ENCODE data around the gene EWSR1. TPM values are rescaled to one million over a fixed set of nuclear protein-coding genes. Genes with fewer than 3 reads are reported as not detected.

EWSR1 gene
- total RNA-seq, 2 experiments from 2014 or later: 329 to 400 TPM

DNA sequence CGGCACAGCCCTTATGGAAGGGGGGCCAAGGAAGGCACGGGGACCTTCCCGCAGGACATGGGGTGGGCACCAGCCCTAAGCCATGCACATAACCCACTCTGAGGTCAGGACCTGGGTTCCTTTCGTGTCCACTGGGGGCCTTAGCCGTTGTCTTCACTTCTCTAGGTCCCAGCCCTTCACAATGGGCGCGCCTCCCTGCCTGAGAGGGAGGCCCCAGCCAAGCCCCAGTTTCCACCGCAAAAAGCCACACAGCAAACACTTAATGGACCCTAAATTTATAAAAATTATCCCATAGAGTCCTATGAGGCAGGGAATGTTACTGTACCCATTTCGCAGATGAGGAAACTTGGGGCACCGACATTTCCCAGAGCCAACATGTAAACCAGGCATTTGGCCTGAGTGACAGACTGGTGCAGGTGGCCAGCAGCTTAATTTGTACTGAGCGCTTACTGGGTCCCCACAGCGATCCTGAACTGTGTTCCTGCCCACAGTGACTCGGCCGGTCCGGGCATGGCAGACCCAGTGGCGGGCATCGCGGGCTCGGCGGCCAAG lies 39.6 kb downstream of the EWSR1 start:
- Mint-ChIP-seq H3K27ac (peak overlapping the region; percentile 31), H3K4me3 (peak overlapping the region; percentile 73)

DNA sequence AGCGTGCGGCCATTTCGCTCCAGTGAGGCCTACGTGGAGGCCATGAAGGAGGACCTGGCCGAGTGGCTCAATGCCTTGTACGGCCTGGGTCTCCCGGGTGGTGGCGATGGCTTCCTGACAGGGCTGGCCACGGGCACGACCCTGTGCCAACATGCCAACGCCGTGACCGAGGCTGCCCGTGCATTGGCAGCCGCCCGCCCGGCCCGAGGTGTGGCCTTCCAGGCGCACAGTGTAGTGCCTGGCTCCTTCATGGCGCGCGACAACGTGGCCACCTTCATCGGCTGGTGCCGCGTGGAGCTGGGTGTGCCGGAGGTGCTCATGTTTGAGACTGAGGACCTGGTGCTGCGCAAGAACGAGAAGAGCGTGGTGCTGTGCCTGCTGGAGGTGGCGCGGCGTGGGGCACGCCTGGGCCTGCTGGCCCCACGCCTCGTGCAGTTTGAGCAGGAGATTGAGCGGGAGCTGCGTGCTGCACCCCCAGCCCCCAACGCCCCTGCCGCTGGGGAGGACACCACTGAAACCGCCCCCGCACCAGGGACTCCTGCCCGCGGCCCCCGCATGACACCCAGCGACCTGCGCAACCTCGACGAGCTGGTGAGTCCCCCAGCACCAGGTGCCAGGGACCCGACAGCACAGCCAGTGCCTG lies 40.2 kb downstream of the EWSR1 start:
- H3K4me3 Mint-ChIP-seq: peak overlapping the region; percentile 38
- H3K4me1 Mint-ChIP-seq: peaks cover 37% of the 10 kb centered on the region
- ChIA-PET POLR2A (no interaction called here), CTCF (interaction anchor here (0.5 kb wide), 1 partner anchor 422 kb away, joined by 3 read pairs; no protein-coding TSS in a partner anchor)
- peaks cover 33% of the 10 kb centered on the region for H3K27me3 Mint-ChIP-seq
- H3K36me3 Mint-ChIP-seq (ENCODE audit: low read depth): no peaks in the 10 kb centered on the region
- peak overlapping the region; percentile 72 for H3K27ac Mint-ChIP-seq
- DNase-seq: no peak
- no peaks in the 10 kb centered on the region for H3K9me3 Mint-ChIP-seq

More for the DNA sequence above, 39.6 kb downstream of the EWSR1 start:
- POLR2A ChIA-PET: no interaction called here
- no peaks in the 10 kb centered on the region for H3K36me3 Mint-ChIP-seq (ENCODE audit: low read depth)
- CTCF ChIA-PET: no interaction called here
- no peaks in the 10 kb centered on the region for H3K9me3 Mint-ChIP-seq
- H3K27me3 Mint-ChIP-seq: peaks cover 27% of the 10 kb centered on the region
- H3K4me1 Mint-ChIP-seq: peaks cover 37% of the 10 kb centered on the region
- no peak for DNase-seq

DNA sequence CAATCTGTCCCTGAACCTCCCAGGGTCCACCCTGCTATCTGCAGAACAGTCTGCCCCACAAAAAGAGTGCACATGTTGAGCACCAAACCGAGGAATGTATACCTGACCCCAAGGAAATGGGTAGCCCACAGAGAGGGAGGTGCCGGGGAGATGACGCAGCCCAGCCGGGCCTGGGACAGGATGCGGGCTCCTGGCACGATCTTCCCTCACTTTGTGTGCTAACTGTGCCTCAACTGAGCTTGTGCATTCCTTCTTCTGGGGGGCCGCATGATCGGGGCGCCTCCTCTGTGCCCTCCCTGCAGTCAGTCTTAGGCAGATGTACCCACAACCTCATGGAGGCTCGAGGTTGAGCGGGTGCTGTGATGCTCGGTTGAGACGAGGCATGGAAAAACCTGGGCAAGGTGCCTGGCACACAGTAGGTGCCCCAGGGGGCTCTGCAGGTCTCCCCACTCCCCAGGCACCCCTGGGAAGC lies 40.8 kb downstream of the EWSR1 start:
- H3K36me3 Mint-ChIP-seq (ENCODE audit: low read depth): no peaks in the 10 kb centered on the region
- POLR2A ChIA-PET: no interaction called here
- peaks cover 40% of the 10 kb centered on the region for H3K4me1 Mint-ChIP-seq
- CTCF ChIA-PET: interaction anchor here (0.5 kb wide), 1 partner anchor 423 kb away, joined by 3 read pairs; no protein-coding TSS in a partner anchor
- peak; percentile 53 for DNase-seq
- H3K27me3 Mint-ChIP-seq: peaks cover 39% of the 10 kb centered on the region
- H3K4me3 Mint-ChIP-seq: peak overlapping the region; percentile 38
- H3K27ac Mint-ChIP-seq: peak overlapping the region; percentile 72
- H3K9me3 Mint-ChIP-seq: no peaks in the 10 kb centered on the region

DNA sequence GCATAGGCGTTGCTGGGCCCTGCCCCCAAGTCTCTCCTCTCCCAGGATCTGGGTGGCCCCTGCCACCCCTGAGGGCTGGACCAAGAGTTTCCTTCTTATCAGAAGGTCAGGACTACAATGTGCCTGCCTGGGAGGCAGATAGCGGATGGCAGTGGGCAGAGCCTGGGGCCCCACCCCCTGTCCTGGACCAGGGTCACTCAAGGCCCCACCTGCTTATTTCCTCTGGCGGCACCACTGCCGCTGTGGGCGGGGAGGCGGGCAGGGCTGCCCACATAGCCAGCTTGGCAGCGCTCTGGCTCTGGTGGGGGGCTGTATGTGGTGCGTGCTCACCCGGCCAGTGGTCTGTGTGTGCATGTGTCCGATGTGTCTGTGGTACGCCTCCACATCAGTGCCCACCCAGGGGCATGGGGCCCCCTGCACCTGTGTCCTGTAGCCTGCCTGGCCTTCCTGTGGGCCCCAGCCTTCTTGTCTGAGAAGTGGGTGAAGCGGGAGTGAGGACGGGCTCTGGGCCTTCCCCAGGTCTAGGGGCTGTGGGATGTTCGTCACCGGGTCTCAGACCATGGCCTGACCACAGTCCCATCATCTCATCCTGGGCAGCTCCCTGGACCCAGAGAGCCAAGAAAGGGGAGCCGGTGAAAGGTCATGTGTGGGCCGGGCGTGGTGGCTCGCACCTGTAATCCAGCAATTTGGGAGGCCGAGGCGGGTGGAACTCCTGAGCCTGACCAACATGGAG lies 41.4 kb downstream of the EWSR1 start:
- Mint-ChIP-seq H3K27ac (peak overlapping the region; percentile 72), H3K9me3 (no peaks in the 10 kb centered on the region), H3K4me3 (no peak overlapping the region), H3K4me1 (peaks cover 44% of the 10 kb centered on the region), H3K36me3 (ENCODE audit: low read depth) (peaks cover 2% of the 10 kb centered on the region), H3K27me3 (peaks cover 42% of the 10 kb centered on the region)
- ChIA-PET POLR2A (no interaction called here), CTCF (interaction anchor here (0.8 kb wide), 1 partner anchor 287 kb away, joined by 3 read pairs; no protein-coding TSS in a partner anchor)
- DNase-seq: no peak

DNA sequence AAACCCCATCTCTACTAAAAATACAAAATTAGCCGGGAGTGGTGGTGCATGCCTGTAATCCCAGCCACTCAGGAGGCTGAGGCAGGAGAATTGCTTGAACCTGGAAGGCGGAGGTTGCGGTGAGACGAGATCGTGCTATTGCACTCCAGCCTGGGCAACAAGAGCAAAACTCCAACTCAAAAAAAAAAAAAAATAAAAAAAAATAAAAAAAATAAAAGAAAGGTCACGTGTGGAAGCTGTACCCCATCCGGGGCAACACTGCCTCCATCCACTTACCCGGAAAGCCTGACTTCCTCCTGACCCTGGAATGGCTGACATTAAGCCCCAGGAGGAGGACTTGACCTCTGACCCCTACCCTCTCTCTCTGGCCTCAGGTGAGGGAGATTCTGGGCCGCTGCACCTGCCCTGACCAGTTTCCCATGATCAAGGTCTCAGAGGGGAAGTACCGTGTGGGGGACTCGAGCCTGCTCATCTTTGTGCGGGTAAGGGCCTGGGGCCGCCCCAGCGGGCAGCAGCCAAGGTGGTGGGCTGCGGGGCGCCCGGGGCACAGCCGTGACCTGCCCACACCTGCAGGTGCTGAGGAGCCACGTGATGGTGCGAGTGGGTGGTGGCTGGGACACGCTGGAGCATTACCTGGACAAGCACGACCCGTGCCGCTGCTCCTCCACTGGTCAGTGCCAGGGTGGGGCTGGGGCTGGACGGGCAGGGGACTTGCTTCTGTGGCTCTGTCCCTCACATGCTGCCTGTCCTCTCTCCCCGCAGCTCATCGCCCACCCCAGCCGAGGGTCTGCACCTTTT lies 42.2 kb downstream of the EWSR1 start:
- peaks cover 2% of the 10 kb centered on the region for H3K36me3 Mint-ChIP-seq (ENCODE audit: low read depth)
- CTCF ChIA-PET: interaction anchor here (0.6 to 3.8 kb wide), 4 partner anchors 7 to 286 kb away, joined by 3 to 24 read pairs (median 4); no protein-coding TSS in a partner anchor
- H3K4me1 Mint-ChIP-seq: peaks cover 46% of the 10 kb centered on the region
- H3K4me3 Mint-ChIP-seq: no peak overlapping the region
- peaks cover 42% of the 10 kb centered on the region for H3K27me3 Mint-ChIP-seq
- POLR2A ChIA-PET: no interaction called here
- H3K9me3 Mint-ChIP-seq: no peaks in the 10 kb centered on the region
- H3K27ac Mint-ChIP-seq: no peak overlapping the region
- no peak for DNase-seq

DNA sequence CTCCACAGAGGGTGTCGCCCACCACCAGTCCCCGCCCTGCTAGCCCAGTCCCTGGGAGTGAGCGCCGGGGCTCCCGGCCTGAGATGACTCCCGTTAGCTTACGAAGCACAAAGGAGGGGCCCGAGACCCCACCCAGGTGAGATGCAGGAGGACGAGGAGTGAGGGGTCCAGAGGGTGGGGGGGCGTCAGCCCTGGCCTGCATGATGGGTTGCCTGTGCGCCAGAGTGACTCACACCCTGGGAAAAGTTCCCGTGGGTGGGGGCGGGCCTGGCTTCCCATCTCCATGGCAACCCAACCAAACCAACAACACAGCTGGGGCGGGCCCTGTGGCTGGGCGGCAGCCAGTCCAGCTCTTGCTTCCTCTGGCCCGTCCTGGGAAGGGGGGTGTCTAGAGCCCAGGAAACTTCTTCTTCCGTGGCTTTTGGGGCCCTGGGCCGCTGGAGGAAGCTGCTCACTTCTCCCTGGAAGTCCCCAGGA lies 42.8 kb downstream of the EWSR1 start:
- ChIA-PET POLR2A (no interaction called here), CTCF (interaction anchor here (0.6 to 3.8 kb wide), 3 partner anchors 8 to 26 kb away, joined by 3 to 24 read pairs (median 4); no protein-coding TSS in a partner anchor)
- peaks cover 2% of the 10 kb centered on the region for H3K36me3 Mint-ChIP-seq (ENCODE audit: low read depth)
- peaks cover 39% of the 10 kb centered on the region for H3K27me3 Mint-ChIP-seq
- peaks cover 42% of the 10 kb centered on the region for H3K4me1 Mint-ChIP-seq
- no peak overlapping the region for H3K4me3 Mint-ChIP-seq
- H3K9me3 Mint-ChIP-seq: no peaks in the 10 kb centered on the region
- DNase-seq: peak; percentile 56
- H3K27ac Mint-ChIP-seq: no peak overlapping the region

DNA sequence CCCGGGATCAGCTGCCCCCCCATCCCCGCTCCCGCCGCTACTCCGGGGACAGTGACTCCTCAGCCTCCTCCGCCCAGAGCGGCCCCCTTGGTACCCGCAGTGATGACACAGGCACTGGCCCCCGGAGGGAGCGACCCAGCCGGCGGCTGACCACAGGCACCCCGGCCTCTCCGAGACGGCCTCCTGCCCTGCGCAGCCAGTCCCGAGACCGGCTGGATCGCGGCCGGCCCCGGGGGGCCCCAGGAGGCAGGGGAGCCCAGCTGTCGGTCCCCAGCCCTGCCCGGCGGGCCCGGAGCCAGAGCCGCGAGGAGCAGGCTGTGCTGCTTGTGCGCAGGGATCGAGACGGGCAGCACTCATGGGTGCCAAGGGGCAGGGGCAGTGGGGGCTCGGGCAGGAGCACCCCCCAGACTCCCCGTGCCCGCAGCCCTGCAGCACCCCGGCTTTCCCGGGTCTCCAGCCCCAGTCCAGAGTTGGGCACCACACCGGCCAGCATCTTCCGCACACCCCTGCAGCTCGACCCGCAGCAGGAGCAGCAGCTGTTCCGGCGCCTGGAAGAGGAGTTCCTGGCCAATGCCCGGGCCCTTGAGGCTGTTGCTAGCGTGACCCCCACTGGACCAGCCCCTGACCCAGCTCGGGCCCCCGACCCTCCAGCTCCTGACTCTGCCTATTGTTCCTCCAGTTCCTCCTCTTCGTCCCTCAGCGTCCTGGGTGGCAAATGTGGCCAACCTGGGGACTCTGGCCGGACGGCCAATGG lies 43.6 kb downstream of the EWSR1 start:
- CTCF ChIA-PET: interaction anchor here (0.6 to 3.8 kb wide), 4 partner anchors 9 to 293 kb away, joined by 3 to 24 read pairs (median 4); no protein-coding TSS in a partner anchor
- H3K27me3 Mint-ChIP-seq: peaks cover 41% of the 10 kb centered on the region

DNA sequence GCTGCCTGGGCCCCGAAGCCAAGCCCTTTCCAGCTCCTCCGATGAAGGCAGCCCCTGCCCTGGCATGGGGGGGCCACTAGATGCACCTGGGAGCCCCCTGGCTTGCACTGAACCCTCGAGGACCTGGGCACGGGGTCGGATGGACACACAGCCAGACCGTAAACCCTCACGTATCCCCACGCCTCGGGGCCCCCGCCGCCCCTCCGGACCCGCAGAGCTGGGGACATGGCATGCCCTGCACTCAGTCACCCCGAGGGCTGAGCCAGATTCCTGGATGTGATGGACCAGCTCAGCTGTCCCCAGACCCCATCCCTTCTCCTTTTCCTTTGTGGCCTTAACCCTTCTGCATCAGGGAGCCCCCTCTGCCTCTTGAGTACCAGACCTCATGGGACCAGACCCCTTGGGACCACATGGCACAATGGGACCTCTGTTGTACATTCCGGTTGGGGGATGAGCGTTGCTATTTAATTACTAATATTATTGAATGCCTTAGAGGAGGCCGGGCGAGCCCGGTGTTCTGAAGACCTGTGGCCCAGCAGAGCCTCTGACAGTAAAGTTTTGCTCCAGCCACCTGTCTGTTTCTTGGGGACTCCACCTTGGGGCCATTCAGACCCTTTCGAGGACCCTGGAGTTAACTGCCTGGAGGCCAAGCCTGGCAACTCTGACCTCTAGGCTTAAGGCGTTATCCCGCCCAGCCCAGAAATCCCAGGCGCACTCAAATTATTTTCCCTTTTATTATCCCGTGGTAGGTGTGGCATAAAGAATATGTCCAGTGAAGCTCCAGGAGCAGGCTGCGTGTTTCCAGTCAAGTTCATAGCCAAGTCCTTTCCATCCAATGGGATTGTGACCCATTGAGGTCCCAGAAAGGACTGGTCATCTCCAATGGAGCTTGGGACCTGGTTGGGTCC lies 44.4 kb downstream of the EWSR1 start:
- Mint-ChIP-seq H3K9me3 (no peaks in the 10 kb centered on the region), H3K27me3 (peaks cover 47% of the 10 kb centered on the region), H3K27ac (no peak overlapping the region), H3K4me3 (no peak overlapping the region), H3K36me3 (ENCODE audit: low read depth) (peaks cover 2% of the 10 kb centered on the region), H3K4me1 (peaks cover 33% of the 10 kb centered on the region)
- ChIA-PET POLR2A (no interaction called here), CTCF (interaction anchor here (0.6 to 3.8 kb wide), 9 partner anchors 10 to 567 kb away, joined by 3 to 24 read pairs (median 3); no protein-coding TSS in a partner anchor)
- no peak for DNase-seq

More for the DNA sequence above, 43.6 kb downstream of the EWSR1 start:
- POLR2A ChIA-PET: no interaction called here
- H3K4me1 Mint-ChIP-seq: peaks cover 36% of the 10 kb centered on the region
- H3K27ac Mint-ChIP-seq: no peak overlapping the region
- H3K4me3 Mint-ChIP-seq: no peak overlapping the region
- no peak for DNase-seq
- H3K36me3 Mint-ChIP-seq (ENCODE audit: low read depth): peaks cover 2% of the 10 kb centered on the region
- no peaks in the 10 kb centered on the region for H3K9me3 Mint-ChIP-seq

DNA sequence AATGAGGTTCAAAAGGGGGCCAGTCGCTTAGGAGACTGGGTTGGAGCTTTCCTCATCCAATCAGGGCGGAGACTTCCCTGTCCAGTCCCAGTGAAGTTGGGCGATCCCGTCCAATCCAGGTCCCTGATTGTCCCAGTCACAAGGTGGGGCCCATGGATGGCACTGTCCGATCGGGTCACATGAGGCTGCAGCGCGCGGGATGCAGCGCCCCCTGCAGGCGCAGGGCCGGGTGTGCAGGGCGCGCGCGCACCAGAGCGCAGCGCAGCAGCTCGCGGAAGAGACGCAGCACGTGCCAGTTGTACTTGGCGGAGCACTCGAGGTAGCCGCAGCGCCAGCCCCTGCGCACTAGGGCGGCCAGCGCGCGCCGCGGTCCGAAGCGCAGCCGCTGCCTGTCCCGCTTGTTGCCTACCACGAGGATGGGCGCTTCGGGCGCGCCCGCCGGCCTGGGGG lies 45.1 kb downstream of the EWSR1 start:
- DNase-seq: no peak
- peaks cover 45% of the 10 kb centered on the region for H3K27me3 Mint-ChIP-seq
- no peak overlapping the region for H3K27ac Mint-ChIP-seq
- CTCF ChIA-PET: interaction anchor here (0.6 to 3.8 kb wide), 8 partner anchors 10 to 567 kb away, joined by 3 to 24 read pairs (median 3); no protein-coding TSS in a partner anchor
- H3K4me1 Mint-ChIP-seq: peaks cover 30% of the 10 kb centered on the region
- H3K36me3 Mint-ChIP-seq (ENCODE audit: low read depth): peaks cover 2% of the 10 kb centered on the region
- POLR2A ChIA-PET: no interaction called here
- no peaks in the 10 kb centered on the region for H3K9me3 Mint-ChIP-seq
- no peak overlapping the region for H3K4me3 Mint-ChIP-seq

DNA sequence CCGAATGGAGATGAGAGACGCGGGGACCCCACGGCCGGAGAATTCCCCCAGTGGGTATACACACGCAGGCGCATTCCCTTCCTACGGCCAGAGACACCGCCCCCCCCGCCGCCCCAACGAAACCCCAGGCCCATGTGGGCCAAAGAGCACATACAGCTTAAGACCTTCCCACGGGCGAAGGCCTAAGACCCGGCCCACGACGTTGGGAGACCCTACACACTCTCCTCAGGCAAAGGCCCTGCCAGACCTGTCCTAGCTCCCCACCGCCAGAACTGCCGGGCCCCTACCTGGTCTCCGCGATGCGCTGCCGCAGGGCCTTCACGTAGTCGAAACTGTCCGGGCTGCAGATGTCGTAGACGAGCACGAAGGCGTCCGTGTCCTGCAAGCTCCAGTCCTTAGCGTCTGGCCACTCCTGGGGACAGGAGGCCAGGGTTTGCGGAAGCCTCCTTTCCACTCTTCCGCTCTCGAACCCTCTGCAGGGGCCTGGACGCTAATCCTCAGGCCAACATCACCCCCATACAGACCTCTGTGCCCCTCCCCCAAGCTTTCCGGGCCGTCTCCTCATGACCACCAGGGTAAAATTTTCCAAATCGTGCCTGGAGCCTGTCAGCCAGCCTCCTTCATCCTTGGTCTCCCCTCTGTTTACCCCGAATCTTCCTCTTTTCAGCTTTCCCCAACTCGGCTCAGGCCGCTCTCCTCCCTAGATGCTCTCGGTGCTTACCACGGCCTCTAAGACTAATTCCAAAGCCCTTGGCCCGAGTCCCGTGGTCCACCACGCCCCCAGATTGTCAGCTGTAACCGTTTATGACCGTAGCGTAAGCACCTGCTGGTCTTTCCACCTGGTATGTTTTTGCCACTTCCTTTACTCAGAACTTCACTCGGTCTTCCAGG lies 45.8 kb downstream of the EWSR1 start:
- H3K27ac Mint-ChIP-seq: no peak overlapping the region
- CTCF ChIA-PET: interaction anchor here (1.2 to 3.8 kb wide), 4 partner anchors 11 to 50 kb away, joined by 3 to 24 read pairs (median 5); no protein-coding TSS in a partner anchor
- no peaks in the 10 kb centered on the region for H3K9me3 Mint-ChIP-seq

More for the DNA sequence above, 45.8 kb downstream of the EWSR1 start:
- POLR2A ChIA-PET: no interaction called here
- no peak for DNase-seq
- peaks cover 24% of the 10 kb centered on the region for H3K4me1 Mint-ChIP-seq
- H3K27me3 Mint-ChIP-seq: peaks cover 45% of the 10 kb centered on the region
- peaks cover 2% of the 10 kb centered on the region for H3K36me3 Mint-ChIP-seq (ENCODE audit: low read depth)
- H3K4me3 Mint-ChIP-seq: peak overlapping the region; percentile 16
